ENCODE results near the gene TRIM15.
"Not testable (repeated sequence)": the region's sequence is repeated elsewhere in the genome, so short reads cannot be mapped to it uniquely, and the experiment has no call there.

GRCh38 chr6:30118691-30119090 is 44.7 kb upstream of the TRIM15 start:
- TF ChIP-seq EZH2 (IDR thresholded peaks at IDR 0.05; ENCODE audit: borderline replicate concordance, low read depth, low read length, severe bottlenecking); MAX (IDR thresholded peaks at IDR 0.05; ENCODE audit: insufficient read depth, insufficient read length): not testable (repeated sequence)
- TF ChIP-seq, protein P1, sequence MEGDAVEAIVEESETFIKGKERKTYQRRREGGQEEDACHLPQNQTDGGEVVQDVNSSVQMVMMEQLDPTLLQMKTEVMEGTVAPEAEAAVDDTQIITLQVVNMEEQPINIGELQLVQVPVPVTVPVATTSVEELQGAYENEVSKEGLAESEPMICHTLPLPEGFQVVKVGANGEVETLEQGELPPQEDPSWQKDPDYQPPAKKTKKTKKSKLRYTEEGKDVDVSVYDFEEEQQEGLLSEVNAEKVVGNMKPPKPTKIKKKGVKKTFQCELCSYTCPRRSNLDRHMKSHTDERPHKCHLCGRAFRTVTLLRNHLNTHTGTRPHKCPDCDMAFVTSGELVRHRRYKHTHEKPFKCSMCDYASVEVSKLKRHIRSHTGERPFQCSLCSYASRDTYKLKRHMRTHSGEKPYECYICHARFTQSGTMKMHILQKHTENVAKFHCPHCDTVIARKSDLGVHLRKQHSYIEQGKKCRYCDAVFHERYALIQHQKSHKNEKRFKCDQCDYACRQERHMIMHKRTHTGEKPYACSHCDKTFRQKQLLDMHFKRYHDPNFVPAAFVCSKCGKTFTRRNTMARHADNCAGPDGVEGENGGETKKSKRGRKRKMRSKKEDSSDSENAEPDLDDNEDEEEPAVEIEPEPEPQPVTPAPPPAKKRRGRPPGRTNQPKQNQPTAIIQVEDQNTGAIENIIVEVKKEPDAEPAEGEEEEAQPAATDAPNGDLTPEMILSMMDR (IDR thresholded peaks at IDR 0.05; ENCODE audit: extremely low read depth in 1 of 2, insufficient read depth in 1 of 2, low read depth in 1 of 2, low read length in 2 of 2), result not testable (repeated sequence)

Measured in endothelial cell of umbilical vein (primary cell).